H1 (cell line): ENCODE results near the gene BIN1. TPM values are rescaled to one million over a fixed set of nuclear protein-coding genes. Genes with fewer than 3 reads are reported as not detected.

Experiments used
- CTCF ChIA-PET: fragments of 300-600 bp; sonication (Branson Sonifier 250); formaldehyde crosslinking; loops from one replicate; lab custom pipeline; 2021; ENCODE audit not compliant: partially characterized antibody; lab: Charles Lee
- POLR2A ChIA-PET: fragments of 300-600 bp; sonication (Branson Sonifier 250); formaldehyde crosslinking; loops from one replicate; lab custom pipeline; 2021; ENCODE audit warnings: inconsistent platforms; ENCODE audit not compliant: partially characterized antibody; lab: Charles Lee
- DNase-seq, 2 experiments: peaks; one replicate each; pipeline versions ENCODE4 v3.0.0 to v3.0.0-alpha.2; 2010 to 2022; ENCODE audit warnings: low spot score in 2 of 2, low read depth in 1 of 2, mixed read lengths in 1 of 2
- FAIRE-seq: peaks from 2 replicates; lab custom pipeline; 2011; peaks lifted over from hg19 to GRCh38; lab: Jason Lieb, UNC
- H2AFZ ChIP-seq: 2 replicates; pipeline ENCODE4 v1.8.1; 2012; ENCODE audit warnings: low read length, inconsistent platforms
- H2AK5ac ChIP-seq: 2 replicates; pipeline ENCODE4 v1.6.1; 2013; ENCODE audit warnings: low read depth, low read length
- H2BK120ac ChIP-seq: replicated peaks from 2 replicates; pipeline ENCODE3; 2013; ENCODE audit warnings: low read depth, low read length, inconsistent platforms
- H2BK12ac ChIP-seq: 2 replicates; pipeline ENCODE4 v1.6.1; 2013; ENCODE audit warnings: low read depth, low read length
- H2BK15ac ChIP-seq: 2 replicates; pipeline ENCODE4 v1.6.1; 2013; ENCODE audit warnings: low read length
- H2BK20ac ChIP-seq: 2 replicates; pipeline ENCODE4 v1.6.1; 2013; ENCODE audit warnings: low read length
- H2BK5ac ChIP-seq: 2 replicates; pipeline ENCODE4 v1.6.1; 2013; ENCODE audit warnings: low read depth, low read length
- H3K14ac ChIP-seq: 2 replicates; pipeline ENCODE4 v1.6.1; 2013; ENCODE audit warnings: inconsistent platforms; ENCODE audit not compliant: insufficient read length
- H3K18ac ChIP-seq: 2 replicates; pipeline ENCODE4 v1.6.1; 2013; ENCODE audit warnings: low read length; ENCODE audit errors: extremely low read depth
- H3K23ac ChIP-seq: 2 replicates; pipeline ENCODE4 v1.6.1; 2013; ENCODE audit warnings: inconsistent platforms; ENCODE audit not compliant: insufficient read length
- H3K23me2 ChIP-seq: 2 replicates; pipeline ENCODE4 v1.6.1; 2013; ENCODE audit warnings: low read depth, low read length
- H3K27ac ChIP-seq: 2 replicates; pipeline ENCODE4 v1.6.1; 2011; ENCODE audit warnings: low read depth, low read length, inconsistent platforms
- H3K27me3 ChIP-seq, 4 experiments: replicated peaks in 1 of 4; 1 replicate in 1 of 4; 2 replicates in 3 of 4; pipeline versions ENCODE4 v1.6.1 to v1.8.1; 2011 to 2013; ENCODE audit warnings: low read length in 3 of 4, mild to moderate bottlenecking in 3 of 4, inconsistent platforms in 2 of 4, mixed read lengths in 2 of 4, moderate library complexity in 1 of 4; ENCODE audit not compliant: control insufficient read depth in 3 of 4, insufficient read depth in 3 of 4; ENCODE audit errors: extremely low read depth in 1 of 4
- H3K36me3 ChIP-seq, 4 experiments: 2 replicates each; pipeline versions ENCODE4 v1.6.1 to v1.8.1; 2011 to 2013; ENCODE audit warnings: mild to moderate bottlenecking in 4 of 4, low read length in 3 of 4, moderate library complexity in 2 of 4, control low read depth in 1 of 4, inconsistent platforms in 1 of 4; ENCODE audit not compliant: insufficient read depth in 4 of 4, control insufficient read depth in 2 of 4
- H3K4ac ChIP-seq: replicated peaks from 2 replicates; pipeline ENCODE3; 2013; ENCODE audit warnings: low read length, low read depth, mixed read lengths, inconsistent platforms; ENCODE audit not compliant: insufficient read length
- H3K4me1 ChIP-seq, 4 experiments: replicated peaks in 1 of 4; 1 replicate in 1 of 4; 2 replicates in 3 of 4; pipeline versions ENCODE4 v1.6.1 to v1.8.1; 2011 to 2013; ENCODE audit warnings: low read length in 3 of 4, inconsistent platforms in 2 of 4, mixed read lengths in 1 of 4; ENCODE audit not compliant: insufficient read depth in 4 of 4, control insufficient read depth in 3 of 4
- H3K4me2 ChIP-seq, 2 experiments: 2 replicates each; pipeline versions ENCODE4 v1.6.1 to v1.8.1; 2011 to 2013; ENCODE audit warnings: low read depth in 2 of 2, low read length in 2 of 2, control low read depth in 1 of 2, inconsistent platforms in 1 of 2, mild to moderate bottlenecking in 1 of 2; ENCODE audit not compliant: insufficient read depth in 1 of 2
- H3K4me3 ChIP-seq, 4 experiments: fragments of 200-600, 300-600 bp in 1 of 4; sonication (generic), shearing (Covaris generic), sonication (Bioruptor Twin) in 1 of 4; 2 replicates each; pipeline versions ENCODE4 v1.5.1 to v1.8.1; 2011 to 2016; ENCODE audit warnings: low read length in 4 of 4, low read depth in 3 of 4, control low read depth in 2 of 4, inconsistent platforms in 2 of 4, mild to moderate bottlenecking in 2 of 4, mixed read lengths in 1 of 4, moderate library complexity in 1 of 4; ENCODE audit not compliant: insufficient read depth in 2 of 4; ENCODE audit errors: extremely low read depth in 1 of 4
- H3K56ac ChIP-seq: replicated peaks from 2 replicates; pipeline ENCODE3; 2013; ENCODE audit warnings: low read depth, mild to moderate bottlenecking, mixed read lengths, low read length, inconsistent platforms; ENCODE audit not compliant: insufficient read length
- H3K79me1 ChIP-seq: 2 replicates; pipeline ENCODE4 v1.6.1; 2013; ENCODE audit warnings: low read depth, low read length, control low read depth
- H3K79me2 ChIP-seq, 2 experiments: 2 replicates each; pipeline versions ENCODE4 v1.6.1 to v1.8.1; 2012 to 2013; ENCODE audit warnings: low read length in 2 of 2, mild to moderate bottlenecking in 2 of 2, inconsistent platforms in 1 of 2; ENCODE audit not compliant: insufficient read depth in 2 of 2, control insufficient read depth in 1 of 2
- H3K9ac ChIP-seq, 4 experiments: replicated peaks in 1 of 4; 1 replicate in 1 of 4; 2 replicates in 3 of 4; pipeline versions ENCODE4 v1.6.1 to v1.8.1; 2011 to 2013; ENCODE audit warnings: low read depth in 3 of 4, low read length in 3 of 4, control low read depth in 2 of 4, mild to moderate bottlenecking in 2 of 4, moderate library complexity in 2 of 4, inconsistent platforms in 1 of 4; ENCODE audit errors: extremely low read depth in 1 of 4
- H3K9me3 ChIP-seq, 2 experiments: 2 replicates each; pipeline versions ENCODE4 v1.6.1 to v1.8.1; 2012 to 2013; ENCODE audit warnings: mild to moderate bottlenecking in 2 of 2, moderate library complexity in 2 of 2, control low read depth in 1 of 2, inconsistent platforms in 1 of 2, low read depth in 1 of 2, low read length in 1 of 2, mixed read lengths in 1 of 2; ENCODE audit not compliant: insufficient read depth in 2 of 2
- H4K20me1 ChIP-seq, 2 experiments: replicated peaks in 1 of 2; 2 replicates each; pipeline versions ENCODE3 to v1.8.1; 2011 to 2013; ENCODE audit warnings: inconsistent platforms in 2 of 2, low read length in 2 of 2, mild to moderate bottlenecking in 1 of 2; ENCODE audit not compliant: insufficient read depth in 2 of 2, control insufficient read depth in 1 of 2
- H4K5ac ChIP-seq: 2 replicates; pipeline ENCODE4 v1.6.1; 2013; ENCODE audit warnings: low read length, low read depth, mixed read lengths, inconsistent platforms; ENCODE audit not compliant: insufficient read length
- H4K8ac ChIP-seq: 2 replicates; pipeline ENCODE4 v1.8.0; 2013; ENCODE audit warnings: mild to moderate bottlenecking, moderate library complexity, low read length, inconsistent platforms; ENCODE audit not compliant: insufficient read depth; ENCODE audit errors: extremely low read depth
- H4K91ac ChIP-seq: replicated peaks from 2 replicates; pipeline ENCODE3; 2013; ENCODE audit warnings: low read length, mixed read lengths, inconsistent platforms; ENCODE audit not compliant: insufficient read length
- BRCA1 ChIP-seq: IDR thresholded peaks from 2 replicates; pipeline ENCODE4 v1.6.1; 2012; ENCODE audit warnings: low read depth, low read length, improper control_type of control experiment
- CEBPB ChIP-seq: IDR thresholded peaks from 2 replicates; pipeline ENCODE4 v1.6.1; 2012; ENCODE audit warnings: low read depth, low read length
- CTCF ChIP-seq, 3 experiments: IDR thresholded peaks; 1 replicate in 2 of 3; 2 replicates in 1 of 3; pipeline versions ENCODE4 v1.5.1 to v1.6.1; 2011; ENCODE audit warnings: low read length in 3 of 3, mild to moderate bottlenecking in 3 of 3, inconsistent platforms in 2 of 3, low read depth in 1 of 3, moderate library complexity in 1 of 3; ENCODE audit not compliant: insufficient read depth in 1 of 3; ENCODE audit errors: control extremely low read depth in 1 of 3
- JUN ChIP-seq: IDR thresholded peaks from 2 replicates; pipeline ENCODE4 v1.6.1; 2011; ENCODE audit warnings: low read depth, mild to moderate bottlenecking, improper control_type of control experiment, low read length
- JUND ChIP-seq: IDR thresholded peaks from 2 replicates; pipeline ENCODE4 v1.6.1; 2011; ENCODE audit warnings: mild to moderate bottlenecking, improper control_type of control experiment, low read length
- POU5F1 ChIP-seq: IDR thresholded peaks from 2 replicates; pipeline ENCODE4 v1.6.1; 2011; ENCODE audit warnings: low read depth, mild to moderate bottlenecking, low read length, moderate library complexity
- RBBP5 ChIP-seq: IDR thresholded peaks from 2 replicates; pipeline ENCODE4 v1.7.1; 2012; ENCODE audit warnings: low read depth, mild to moderate bottlenecking, inconsistent platforms, low read length, moderate library complexity, borderline replicate concordance
- RXRA ChIP-seq: IDR thresholded peaks from 2 replicates; pipeline ENCODE4 v1.6.1; 2011; ENCODE audit warnings: low read depth, mild to moderate bottlenecking, low read length, moderate library complexity; ENCODE audit not compliant: insufficient read depth
- SP1 ChIP-seq: IDR thresholded peaks from 2 replicates; pipeline ENCODE4 v1.6.1; 2011; ENCODE audit warnings: low read depth, low read length
- SP4 ChIP-seq: IDR thresholded peaks from 2 replicates; pipeline ENCODE4 v1.6.1; 2012; ENCODE audit warnings: low read length, inconsistent platforms
- TAF7 ChIP-seq: optimal IDR thresholded peaks from 2 replicates; pipeline ENCODE3; 2011; ENCODE audit warnings: low read depth, mild to moderate bottlenecking, inconsistent platforms, low read length, moderate library complexity, borderline replicate concordance
- YY1 ChIP-seq: IDR thresholded peaks from 2 replicates; pipeline ENCODE4 v1.6.1; 2011; ENCODE audit warnings: low read depth, mild to moderate bottlenecking, low read length
- WGBS, 2 experiments: shearing (Covaris generic) in 1 of 2; methylation state at CpG; one replicate each; pipeline versions ENCODE4 v1.1.6 to v1.1.7; 2013 to 2015; ENCODE audit warnings: low lambda C conversion rate in 2 of 2, mixed read lengths in 2 of 2, inconsistent platforms in 1 of 2, low coverage in 1 of 2, missing lambda C conversion rate in 1 of 2; ENCODE audit not compliant: insufficient replicate concordance in 2 of 2, insufficient coverage in 1 of 2, insufficient read length in 1 of 2; ENCODE audit errors: extremely low coverage in 1 of 2, missing lambda C conversion rate in 1 of 2; 5-methylcytosine and 5-hydroxymethylcytosine counted together
- polyA plus RNA-seq, 7 experiments: library from polyadenylated mRNA; depleted of rRNA in 3 of 7; stranded (reverse) in 5 of 7; unstranded in 2 of 7; fragments of >200 nt in 5 of 7; fragments of 200-250 nt in 2 of 7; gene quantifications; 1 replicate in 5 of 7; 2 replicates in 1 of 7; 4 replicates in 1 of 7; pipeline versions ENCODE4 v1.2.1 to v1.2.3, GENCODE V29; 2011 to 2013; ENCODE audit warnings: missing spikeins in 2 of 7, mixed read lengths in 2 of 7
- total RNA-seq: library from RNA; stranded (reverse); fragmentation: NEBNext Ultra II Directional; extraction: Animal tissue kit (Norgen Biotek cat#: 25700); gene quantifications from 2 replicates; pipeline ENCODE4 v1.2.1, GENCODE V29; 2021

Gene BIN1
- total and polyA plus RNA-seq, 2 of the 8 experiments (the other 6 are each of a cell fraction or from before 2014, with no cell fraction given) = 23.6 to 35.6 TPM

- CTCF ChIA-PET = interaction anchor here (0.6 to 12.7 kb wide), 12 partner anchors 7 to 161 kb away, joined by 3 to 132 read pairs (median 4); partner anchors contain the start of gene BIN1
- no peak overlapping the region for H3K23ac ChIP-seq
Observed at GRCh38 chr2:127076290-127076689, 30.7 kb downstream of the BIN1 start.

More at GRCh38 chr2:127076290-127076689, 30.7 kb downstream of the BIN1 start:
- TF ChIP-seq RXRA (no peak), CEBPB (no peak), JUND (no peak), RBBP5 (no peak), TAF7 (no peak), YY1 (no peak), SP4 (no peak), BRCA1 (no peak), CTCF (IDR thresholded peaks at IDR 0.05; ENCODE audit: control extremely low read depth in 1 of 3, insufficient read depth in 1 of 3, low read depth in 1 of 3, low read length in 3 of 3) (no peak), POU5F1 (no peak), SP1 (no peak), JUN (no peak)
- H2BK20ac ChIP-seq = no peak overlapping the region
- H3K56ac ChIP-seq = no peak overlapping the region
- no peak overlapping the region for H2BK15ac ChIP-seq
- H3K4me3 ChIP-seq = no peak overlapping the region
- H4K20me1 ChIP-seq = peaks cover 2 to 7% of the 10 kb centered on the region in 2 experiments
- no peak overlapping the region for H3K4me2 ChIP-seq
- no peaks in the 10 kb centered on the region for H3K9me3 ChIP-seq
- DNase-seq = no peak
- H4K91ac ChIP-seq = no peak overlapping the region
- no peak overlapping the region for H4K5ac ChIP-seq
- H2BK12ac ChIP-seq = no peak overlapping the region
- H3K23me2 ChIP-seq = 0 out of 2 replicates have a peak, but pooled peaks cover 2% of the 10 kb centered on the region
- no peak overlapping the region for H2AFZ ChIP-seq
- H3K18ac ChIP-seq = no peak overlapping the region
- no peak overlapping the region for H3K14ac ChIP-seq
- POLR2A ChIA-PET = no interaction called here
- no peak overlapping the region for H3K4ac ChIP-seq
- no peaks in the 10 kb centered on the region for H3K36me3 ChIP-seq
- peaks cover 0 to 9% of the 10 kb centered on the region in 2 experiments; a peak in 1 of 4 replicates for H3K79me2 ChIP-seq
- peaks cover 0 to 3% (median 1%) of the 10 kb centered on the region in 4 experiments; a peak in 2 of 7 replicates for H3K4me1 ChIP-seq
- WGBS, 2 experiments = 88% methylated on average over 4 of the region's 5 CpGs; no CpG with 5 or more reads in 1 of the 2 experiments
- H2BK120ac ChIP-seq = no peak overlapping the region
- no peak overlapping the region; the same call in 1 of the 2 replicates for H4K8ac ChIP-seq
- H2BK5ac ChIP-seq = no peak overlapping the region
- no peaks in the 10 kb centered on the region for H3K27me3 ChIP-seq
- no peak overlapping the region for H2AK5ac ChIP-seq
- FAIRE-seq = no peak
- no peak overlapping the region for H3K27ac ChIP-seq
- H3K9ac ChIP-seq = no peak overlapping the region
- H3K79me1 ChIP-seq = peaks cover 8% of the 10 kb centered on the region; the same call in 1 of the 2 replicates
